ENCODE results near the gene YARS1. TPM values are rescaled to one million over a fixed set of nuclear protein-coding genes. Genes with fewer than 3 reads are reported as not detected.

The YARS1 gene
- total RNA-seq, 1 donor from 2014 or later, result 43.4 TPM

DNA sequence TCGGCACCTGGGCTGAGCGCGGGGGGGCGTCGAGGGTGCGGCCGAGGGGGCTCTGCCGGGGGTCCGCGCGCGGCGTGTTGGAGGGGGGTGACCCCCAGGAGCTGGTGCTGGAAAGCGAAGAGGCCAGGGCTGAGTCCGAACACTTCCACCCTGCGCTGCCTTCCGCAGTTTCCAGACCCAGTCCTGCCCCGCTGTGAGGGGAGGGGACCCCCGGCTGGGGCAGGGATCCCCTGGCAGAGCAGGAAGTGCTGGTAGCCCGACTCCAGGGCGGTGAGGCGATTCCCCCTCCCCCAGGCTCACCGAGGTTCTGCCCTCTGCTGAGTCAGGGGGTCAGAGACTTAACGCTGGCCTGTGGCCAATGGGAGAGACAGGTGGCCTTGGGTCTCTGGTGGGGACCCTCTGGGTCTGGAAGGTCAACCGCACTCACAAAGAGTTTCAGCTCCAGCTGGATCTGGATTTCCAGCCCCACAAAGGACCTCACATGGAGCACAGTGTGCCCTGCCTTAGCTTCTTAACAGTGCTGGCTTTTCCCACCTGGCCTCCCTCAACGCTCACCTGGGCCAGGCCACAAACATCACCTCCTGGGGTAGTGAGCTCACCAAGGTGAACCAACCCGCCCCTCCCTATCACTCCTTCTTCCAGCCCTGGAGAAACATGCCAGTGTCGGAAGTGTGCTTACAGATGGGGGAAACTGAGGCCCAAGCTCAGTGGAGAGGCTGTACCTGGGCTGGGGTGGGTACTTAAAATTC lies 74.8 kb downstream of the YARS1 start:
- DNase-seq, result no peak

DNA sequence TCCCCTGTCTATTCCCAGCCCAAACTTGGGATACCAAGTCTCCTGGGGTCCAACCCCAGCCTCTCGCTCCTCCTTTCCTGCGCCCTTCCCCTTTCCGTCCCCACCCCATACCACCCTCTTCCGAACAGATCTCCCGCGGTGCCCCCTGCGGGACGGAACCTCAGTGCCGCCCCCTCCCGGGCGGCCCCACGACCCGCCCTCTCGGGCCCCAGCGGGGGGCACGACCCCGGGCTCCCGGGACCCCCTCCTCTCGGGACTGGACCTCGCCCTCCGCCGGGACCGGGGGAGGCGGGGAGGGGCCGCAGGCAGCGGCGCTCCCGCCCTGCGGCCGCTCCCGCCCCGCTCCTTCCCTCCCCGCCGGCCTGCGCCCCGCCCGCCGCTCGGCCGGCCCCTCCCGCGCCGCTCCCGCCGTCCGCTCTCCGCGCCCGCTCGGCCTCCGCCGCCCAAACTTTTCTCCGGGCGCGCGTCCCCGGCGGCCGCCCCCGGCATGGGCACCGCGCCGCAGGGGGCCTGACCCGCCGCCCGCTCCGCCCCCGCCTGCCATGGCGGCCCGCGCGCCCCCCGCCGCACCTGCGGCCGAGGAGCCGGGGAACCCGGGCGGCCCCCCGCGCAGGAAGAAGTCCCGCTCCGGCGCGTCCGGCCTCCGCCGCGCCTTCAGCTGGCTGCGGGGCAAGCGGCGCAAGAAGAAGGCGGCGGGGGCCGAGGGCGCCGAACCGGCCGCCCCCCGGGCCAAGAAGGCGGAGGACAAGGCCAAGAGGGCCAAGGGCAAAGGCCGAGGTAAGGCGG lies 75.6 kb downstream of the YARS1 start:
- DNase-seq, result no peak

DNA sequence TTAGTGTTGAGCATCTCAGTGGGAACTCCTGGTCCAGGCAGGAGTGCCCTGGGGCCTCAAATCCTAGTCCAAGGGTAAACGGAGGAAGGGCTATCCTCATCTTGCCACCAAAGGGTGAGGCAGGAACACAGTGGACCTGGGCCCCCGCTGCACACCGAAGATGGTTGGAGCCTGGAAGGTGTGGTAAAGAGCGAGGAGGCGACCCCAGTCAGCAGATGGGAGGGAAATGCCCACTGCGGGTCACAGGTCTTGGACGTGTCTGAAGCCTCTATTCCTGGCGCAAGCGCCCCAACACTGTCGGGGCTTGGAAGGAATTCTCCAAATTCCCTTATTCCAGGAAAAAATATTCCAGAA lies 76.1 kb downstream of the YARS1 start:
- no peak for DNase-seq

DNA sequence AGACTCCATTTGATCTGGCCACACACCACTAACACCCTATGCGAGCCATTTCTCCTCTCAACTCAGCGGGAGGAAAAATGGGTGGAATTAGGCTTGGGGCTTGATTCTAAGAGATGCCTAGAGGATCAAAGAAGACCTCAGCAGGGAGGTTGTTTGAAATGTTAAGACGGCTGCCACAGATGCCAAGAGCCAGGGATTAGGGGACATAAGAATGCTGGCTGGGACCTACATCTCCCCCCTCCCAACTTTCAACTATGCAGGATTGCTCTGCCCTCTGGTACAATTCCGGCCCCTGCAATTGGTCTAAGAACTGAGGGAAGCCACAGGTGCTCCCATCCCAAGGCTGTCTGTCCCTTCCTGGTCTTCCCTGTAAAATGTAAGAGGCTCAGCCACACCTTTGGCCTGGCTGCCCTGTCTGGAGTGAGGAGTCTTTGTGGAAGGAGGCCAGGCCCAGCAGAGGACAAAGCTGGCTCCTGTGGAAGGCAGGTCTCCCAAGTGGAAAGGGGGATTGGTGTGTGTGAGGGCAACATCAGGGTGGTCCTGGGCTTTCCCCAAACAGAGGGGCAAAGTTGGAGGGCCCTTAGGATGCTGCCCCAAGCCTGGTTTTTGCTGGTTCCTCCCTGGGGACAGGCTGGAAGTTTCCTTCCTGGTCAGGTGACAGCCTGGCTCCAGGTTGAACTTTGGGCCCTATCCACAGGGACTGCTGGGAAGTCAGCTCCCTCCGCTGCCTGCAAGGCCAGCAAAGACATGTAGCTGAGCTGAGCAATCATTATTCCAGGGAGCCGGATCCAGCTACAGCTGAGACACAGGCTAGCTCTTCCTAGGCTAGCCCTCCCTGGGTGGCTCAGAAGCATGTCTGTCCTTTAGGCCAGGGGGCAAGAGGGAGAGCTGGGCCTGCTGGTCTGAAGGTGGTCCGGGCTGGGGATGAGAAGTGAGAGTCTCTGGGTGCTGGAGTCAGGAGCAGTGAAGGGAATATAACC lies 80.1 kb downstream of the YARS1 start:
- no peak for DNase-seq

DNA sequence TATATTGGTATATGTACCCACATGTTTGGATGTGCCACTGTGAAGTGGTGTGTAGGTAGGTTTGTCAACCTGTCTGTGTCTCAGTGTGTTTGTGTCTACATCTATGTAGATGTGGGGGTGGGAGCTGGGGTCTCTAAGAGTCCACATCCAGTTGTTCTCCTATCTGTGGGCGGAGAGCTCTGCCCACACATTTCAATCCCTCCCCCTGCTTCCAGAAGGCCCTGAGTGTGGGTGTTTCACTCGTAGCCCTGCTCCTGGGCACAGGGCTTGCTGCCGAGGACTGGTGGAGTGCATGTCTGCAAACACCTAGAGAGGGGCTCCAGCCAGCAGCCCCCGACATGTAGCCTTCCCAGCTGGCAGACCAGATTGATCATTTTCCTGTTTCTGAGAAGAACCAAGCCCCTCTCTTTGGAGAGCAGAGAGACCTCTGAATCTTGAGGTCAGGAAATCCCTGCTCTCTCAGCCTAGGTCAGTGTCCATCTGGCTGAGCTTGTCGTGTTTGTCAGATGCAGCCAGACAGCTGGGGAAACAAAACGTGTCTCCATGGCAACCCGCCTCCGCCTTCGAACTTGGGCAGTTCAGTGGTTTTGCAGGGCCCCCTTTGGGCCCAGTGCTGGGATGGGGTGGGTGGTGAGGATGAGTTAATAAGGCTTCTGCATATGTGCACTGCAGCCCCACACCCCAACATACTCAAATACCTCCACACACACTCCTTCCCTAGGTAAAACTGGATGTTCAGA lies 83.4 kb downstream of the YARS1 start:
- no peak for DNase-seq

DNA sequence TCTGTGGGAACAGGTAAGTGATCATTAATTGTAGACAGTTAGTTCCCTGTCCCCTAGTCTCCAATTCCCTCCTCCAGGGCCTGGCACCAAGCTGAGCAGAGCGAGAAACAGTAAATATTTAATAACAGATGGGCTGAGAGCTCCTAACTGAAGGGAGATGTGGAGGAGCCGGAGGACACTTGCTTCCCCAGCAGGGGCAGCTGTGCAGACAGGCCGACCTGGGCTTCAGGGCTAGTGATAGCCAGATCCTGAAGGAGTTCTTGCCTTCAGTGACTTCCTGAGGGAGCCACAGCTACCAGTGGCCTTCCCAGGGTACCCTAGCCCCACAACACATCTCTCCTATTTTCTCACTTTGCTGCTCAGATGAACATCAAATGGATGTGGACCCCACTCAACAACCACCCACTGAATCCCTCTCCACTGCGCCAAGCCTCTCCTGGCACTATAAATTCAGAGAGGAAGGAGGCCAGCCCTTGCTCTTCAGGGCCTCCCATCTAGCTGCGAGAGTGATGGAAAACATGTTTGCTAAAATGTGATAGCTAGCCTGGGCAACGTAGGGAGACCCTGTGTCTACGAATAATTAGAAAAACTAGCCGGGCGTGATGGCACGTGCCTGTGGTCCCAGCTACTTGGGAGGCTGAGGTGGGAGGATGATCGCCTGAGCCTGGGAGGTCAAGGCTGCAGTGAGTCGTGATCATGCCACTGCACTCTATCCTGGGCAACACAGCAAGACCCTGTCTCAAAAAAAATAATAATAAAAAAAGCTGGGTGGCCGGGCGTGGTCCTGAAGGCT lies 87.7 kb downstream of the YARS1 start:
- no peak for DNase-seq

DNA sequence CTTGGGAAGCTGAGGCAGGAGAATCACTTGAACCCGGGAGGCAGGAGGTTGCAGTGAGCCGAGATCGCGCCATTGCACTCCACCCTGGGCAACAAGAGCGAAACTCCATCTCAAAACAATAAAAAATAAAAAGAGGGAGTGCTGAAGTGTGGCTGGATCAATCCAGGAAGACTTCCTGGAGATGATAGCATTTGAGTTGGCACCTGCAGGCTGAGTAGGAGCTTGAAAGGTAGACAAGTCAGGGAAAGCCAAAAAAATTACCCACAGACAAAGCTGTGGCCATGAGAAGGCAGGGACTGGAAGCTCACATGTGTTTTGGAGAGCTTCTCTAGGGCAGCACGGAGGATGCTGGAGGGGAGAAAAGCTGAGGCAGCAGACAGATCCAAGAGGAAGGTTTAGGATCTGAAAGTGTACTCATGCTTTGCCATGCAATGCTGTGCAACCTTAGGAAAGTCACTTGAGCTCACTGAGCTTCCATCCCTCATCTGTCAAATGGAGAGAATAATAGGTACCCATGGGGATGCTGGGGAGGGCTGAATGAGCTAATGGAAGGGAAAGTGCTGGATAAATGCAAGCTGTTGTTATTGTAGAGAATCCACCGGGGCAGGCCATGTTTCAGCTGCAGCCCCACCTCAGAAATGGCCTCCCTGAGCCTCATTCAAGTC lies 88.6 kb downstream of the YARS1 start:
- no peak for DNase-seq

DNA sequence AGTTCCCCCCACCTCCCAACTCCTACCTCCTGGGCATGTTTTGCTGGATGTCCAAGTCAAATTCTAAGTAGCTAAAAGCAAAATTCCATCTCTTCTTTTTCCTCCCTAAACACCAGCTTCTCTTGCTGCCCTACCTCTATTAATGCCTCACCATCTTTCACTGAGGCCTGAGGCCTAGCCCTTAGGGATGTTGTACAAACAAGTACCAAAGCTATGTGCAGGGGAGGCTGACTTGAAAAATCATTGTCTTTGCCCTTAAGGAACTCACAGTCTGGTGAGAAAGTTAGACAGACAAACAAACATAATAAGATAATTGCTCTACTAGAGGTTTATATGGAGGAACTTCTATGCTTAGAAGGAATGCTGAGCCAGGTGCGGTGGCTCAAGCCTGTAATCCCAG lies 89.3 kb downstream of the YARS1 start:
- no peak for DNase-seq

DNA sequence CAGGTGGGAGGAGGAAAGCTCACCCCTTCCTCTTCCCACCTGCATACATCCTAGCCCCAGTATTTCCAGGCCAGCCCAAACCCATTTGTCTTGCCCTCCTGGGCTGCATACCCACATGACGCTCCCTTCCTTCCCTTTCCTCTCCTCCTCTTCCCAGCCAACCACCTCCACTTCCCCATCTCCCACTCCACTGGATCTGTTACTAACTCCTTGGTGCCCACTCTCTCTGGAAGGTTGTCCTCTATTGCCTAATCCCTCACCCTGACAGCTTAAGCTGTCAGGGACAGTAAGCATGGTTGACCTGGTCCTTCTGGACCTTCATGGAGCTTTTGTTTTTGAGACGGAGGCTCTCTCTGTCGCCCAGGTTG lies 91.6 kb downstream of the YARS1 start:
- DNase-seq, result no peak

Other genes with a start within 250 kb of the YARS1 start
- gene ZBTB8OS, start 166.8 kb downstream of the YARS1 start, total RNA-seq, result 21.7 TPM
- 212 TPM for gene RBBP4, start 166.2 kb downstream of the YARS1 start, total RNA-seq
- 4.1 TPM for gene SYNC, start 114.6 kb downstream of the YARS1 start, total RNA-seq
- gene S100PBP, start 295 bp upstream of the YARS1 start, total RNA-seq, result 42.7 TPM
- 17.0 TPM for gene FNDC5, start 53.6 kb upstream of the YARS1 start, total RNA-seq
- gene HPCA, start 69.1 kb upstream of the YARS1 start, total RNA-seq, result 44.0 TPM
- 5.3 TPM for gene TMEM54, start 84.0 kb upstream of the YARS1 start, total RNA-seq
- gene RNF19B, start 147.5 kb upstream of the YARS1 start, total RNA-seq, result 37.9 TPM
- gene AK2, start 219.5 kb upstream of the YARS1 start, total RNA-seq, result 46.9 TPM